ENCODE measurements around the gene PRKACB. TPM values are rescaled to one million over a fixed set of nuclear protein-coding genes. Genes with fewer than 3 reads are reported as not detected.

PRKACB gene
- total RNA-seq, 1 donor from 2014 or later, result 31.9 TPM

DNA sequence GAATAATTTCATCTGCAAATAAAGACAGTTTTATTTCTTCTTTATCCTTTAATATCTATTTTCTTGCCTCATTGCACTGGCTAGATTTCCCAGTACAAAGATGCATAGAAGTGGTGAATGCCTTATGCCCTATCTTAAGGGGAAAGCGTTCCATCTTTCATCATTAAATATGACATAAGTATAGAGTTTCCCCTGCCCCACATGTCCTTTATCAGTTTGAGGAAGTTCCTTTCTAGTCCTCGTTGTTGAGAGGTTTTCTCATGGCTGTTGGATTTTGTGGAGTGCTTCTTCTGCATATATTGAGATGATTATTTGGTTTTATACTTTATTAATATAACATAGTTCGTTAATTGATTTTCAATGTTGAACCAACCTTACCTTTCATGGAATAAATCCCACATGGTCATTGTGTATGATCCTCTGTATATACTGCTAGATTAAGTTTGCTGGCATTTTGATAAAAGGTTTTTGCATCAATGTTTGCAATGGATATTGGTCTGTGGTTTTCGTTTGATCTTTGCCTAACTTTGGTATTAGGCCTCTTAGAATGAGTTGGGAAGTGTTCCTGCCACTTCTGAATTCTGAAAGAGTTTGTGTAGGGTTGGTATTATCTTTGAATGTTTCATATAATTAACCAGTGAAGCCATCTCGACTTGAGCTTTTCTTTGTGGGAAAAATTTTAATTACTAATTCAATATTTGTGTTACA is 15.6 kb downstream of the PRKACB start:
- no peaks in the 10 kb centered on the region for H3K36me3 ChIP-seq
- no peaks in the 10 kb centered on the region for H3K4me1 ChIP-seq
- DNase-seq (no peak), ATAC-seq (peak; percentile 48)
- H3K27me3 ChIP-seq, result no peaks in the 10 kb centered on the region
- H3K4me3 ChIP-seq, result no peak overlapping the region
- no peaks in the 10 kb centered on the region for H3K9me3 ChIP-seq
- no peak overlapping the region for H3K27ac ChIP-seq
- TF ChIP-seq, protein P1, sequence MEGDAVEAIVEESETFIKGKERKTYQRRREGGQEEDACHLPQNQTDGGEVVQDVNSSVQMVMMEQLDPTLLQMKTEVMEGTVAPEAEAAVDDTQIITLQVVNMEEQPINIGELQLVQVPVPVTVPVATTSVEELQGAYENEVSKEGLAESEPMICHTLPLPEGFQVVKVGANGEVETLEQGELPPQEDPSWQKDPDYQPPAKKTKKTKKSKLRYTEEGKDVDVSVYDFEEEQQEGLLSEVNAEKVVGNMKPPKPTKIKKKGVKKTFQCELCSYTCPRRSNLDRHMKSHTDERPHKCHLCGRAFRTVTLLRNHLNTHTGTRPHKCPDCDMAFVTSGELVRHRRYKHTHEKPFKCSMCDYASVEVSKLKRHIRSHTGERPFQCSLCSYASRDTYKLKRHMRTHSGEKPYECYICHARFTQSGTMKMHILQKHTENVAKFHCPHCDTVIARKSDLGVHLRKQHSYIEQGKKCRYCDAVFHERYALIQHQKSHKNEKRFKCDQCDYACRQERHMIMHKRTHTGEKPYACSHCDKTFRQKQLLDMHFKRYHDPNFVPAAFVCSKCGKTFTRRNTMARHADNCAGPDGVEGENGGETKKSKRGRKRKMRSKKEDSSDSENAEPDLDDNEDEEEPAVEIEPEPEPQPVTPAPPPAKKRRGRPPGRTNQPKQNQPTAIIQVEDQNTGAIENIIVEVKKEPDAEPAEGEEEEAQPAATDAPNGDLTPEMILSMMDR (IDR thresholded peaks at IDR 0.05), result no peak
- intact Hi-C loops (cut with DNase I), result no loop called here

DNA sequence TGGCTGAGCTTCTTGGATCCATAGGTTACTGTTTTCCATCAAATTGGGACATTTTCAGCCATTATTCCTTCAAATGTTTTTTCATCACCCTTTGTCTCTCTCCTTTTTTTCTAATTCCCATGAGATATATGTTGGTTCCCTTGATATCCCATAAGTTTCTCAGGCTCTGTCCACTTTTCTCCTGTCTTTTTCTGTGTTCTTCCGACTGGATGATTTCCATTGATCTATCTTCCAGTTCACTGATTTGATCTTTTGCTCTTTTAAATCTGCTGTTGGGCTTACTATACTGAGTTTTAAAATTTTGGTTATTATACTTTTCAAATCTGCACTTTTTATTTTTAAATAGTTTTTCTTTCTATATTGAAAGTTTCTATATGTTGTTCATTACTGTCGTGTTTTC is 18.2 kb downstream of the PRKACB start:
- no peak overlapping the region for H3K27ac ChIP-seq
- H3K9me3 ChIP-seq, result no peaks in the 10 kb centered on the region
- TF ChIP-seq, protein P1 (IDR thresholded peaks at IDR 0.05), result no peak

DNA sequence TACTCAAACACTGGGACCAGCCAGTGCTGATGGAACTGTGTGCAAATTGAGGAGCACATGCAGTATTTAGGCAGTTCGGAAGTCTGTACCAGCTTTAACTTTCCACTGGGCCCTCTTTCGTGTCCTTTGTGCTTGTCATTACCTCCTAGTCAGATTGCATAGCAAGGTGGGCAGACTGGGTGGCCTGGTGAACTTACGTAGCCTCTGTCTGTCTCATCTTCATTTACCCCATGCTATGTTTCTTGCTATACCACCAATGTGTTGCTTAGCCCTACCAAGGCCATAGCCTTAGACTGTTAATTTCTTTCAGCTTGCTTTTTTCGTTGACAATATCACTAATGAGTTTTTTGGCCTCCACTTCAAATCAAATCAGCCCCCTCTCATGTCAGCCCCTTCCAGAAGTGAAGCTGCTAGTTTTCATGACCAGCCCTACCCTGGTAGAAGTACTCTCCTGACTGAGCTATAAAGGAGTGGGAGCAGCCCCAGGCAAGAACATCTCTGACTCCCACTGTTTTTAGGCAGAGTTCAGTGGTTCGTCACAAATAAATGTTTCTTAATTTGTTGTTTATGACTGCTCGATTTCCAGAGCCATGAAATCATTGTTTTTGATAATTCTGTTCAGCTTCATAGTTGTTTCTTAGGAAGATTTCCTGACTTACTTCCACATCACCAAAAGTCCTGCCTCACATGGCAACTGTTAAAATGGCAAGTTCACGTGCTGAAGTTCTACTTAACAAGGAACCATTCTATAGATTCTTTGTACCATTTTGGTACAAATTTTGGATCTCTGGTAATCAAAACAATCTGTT is 19.3 kb downstream of the PRKACB start:
- intact Hi-C loops (cut with DNase I), result no loop called here
- Histone ChIP-seq H3K4me3 (no peak overlapping the region), H3K36me3 (no peaks in the 10 kb centered on the region), H3K27ac (no peak overlapping the region), H3K4me1 (no peaks in the 10 kb centered on the region), H3K9me3 (no peaks in the 10 kb centered on the region), H3K27me3 (no peaks in the 10 kb centered on the region)
- DNase-seq (no peak), ATAC-seq (no peak)
- TF ChIP-seq, protein P1 (IDR thresholded peaks at IDR 0.05), result no peak

More for the DNA sequence above, 18.2 kb downstream of the PRKACB start:
- Histone ChIP-seq H3K36me3 (no peaks in the 10 kb centered on the region), H3K27me3 (no peaks in the 10 kb centered on the region), H3K4me3 (no peak overlapping the region), H3K4me1 (no peaks in the 10 kb centered on the region)
- DNase-seq, result no peak
- intact Hi-C loops (cut with DNase I), result no loop called here
- ATAC-seq, result no peak

DNA sequence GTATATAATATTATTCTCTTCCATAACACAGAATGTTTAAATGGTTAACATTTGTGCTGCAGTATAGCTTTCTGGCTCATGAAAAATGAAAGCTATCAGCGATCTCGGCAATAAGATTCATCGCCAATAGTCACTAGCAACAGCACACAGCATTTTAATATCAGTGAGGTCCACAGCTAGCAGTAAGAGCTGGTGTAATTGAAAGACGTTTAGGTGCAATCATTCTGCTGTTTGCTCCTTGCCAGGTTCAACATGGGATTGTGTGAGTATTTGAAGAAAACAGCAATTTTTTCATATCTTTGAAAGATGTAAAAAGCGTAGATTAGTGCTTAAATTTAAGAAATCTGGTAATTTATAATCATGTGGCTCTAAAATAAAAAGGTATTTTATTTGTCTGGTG is 20.1 kb downstream of the PRKACB start:
- H3K4me3 ChIP-seq, result no peak overlapping the region
- H3K36me3 ChIP-seq, result no peaks in the 10 kb centered on the region
- TF ChIP-seq, protein P1 (IDR thresholded peaks at IDR 0.05), result no peak
- no peak for DNase-seq
- no peaks in the 10 kb centered on the region for H3K9me3 ChIP-seq
- no peak for ATAC-seq
- intact Hi-C loops (cut with DNase I), result no loop called here
- H3K4me1 ChIP-seq, result no peaks in the 10 kb centered on the region
- no peaks in the 10 kb centered on the region for H3K27me3 ChIP-seq
- no peak overlapping the region for H3K27ac ChIP-seq

DNA sequence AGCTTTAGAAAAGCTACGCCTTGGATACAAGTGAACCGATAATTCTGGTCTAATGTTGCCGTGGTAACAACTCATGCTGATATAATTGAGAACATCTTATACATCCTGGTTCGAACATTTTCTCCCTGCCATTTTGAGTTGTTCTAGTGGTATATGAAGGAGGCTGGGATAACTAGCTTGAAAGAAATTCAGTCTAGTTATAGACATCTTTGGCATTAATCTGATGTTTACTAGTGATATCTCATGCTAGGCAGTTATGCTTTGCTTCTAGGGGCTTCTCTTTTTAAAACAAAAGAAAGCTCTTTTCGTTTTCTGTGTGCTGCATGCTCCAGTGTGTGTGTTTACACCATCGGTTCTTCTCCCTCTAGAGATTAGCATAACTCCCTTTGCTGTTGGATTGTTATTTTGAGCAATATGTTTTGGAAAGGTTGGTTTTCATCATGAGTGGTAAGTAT is 20.5 kb downstream of the PRKACB start:
- ATAC-seq (no peak), DNase-seq (no peak)
- intact Hi-C loops (cut with DNase I), result no loop called here
- Histone ChIP-seq H3K9me3 (no peaks in the 10 kb centered on the region), H3K27ac (no peak overlapping the region), H3K27me3 (no peaks in the 10 kb centered on the region), H3K4me3 (no peak overlapping the region), H3K36me3 (no peaks in the 10 kb centered on the region), H3K4me1 (no peaks in the 10 kb centered on the region)
- TF ChIP-seq, protein P1 (IDR thresholded peaks at IDR 0.05), result no peak

All from upper lobe of right lung (tissue), 1 donor.